GM06990 (cell line): ENCODE data around the gene MTG1.
"Not testable (repeated sequence)": the region's sequence is repeated elsewhere in the genome, so short reads cannot be mapped to it uniquely, and the experiment has no call there.

Experiments used
- DNase-seq: peaks from one replicate; pipeline ENCODE4 v3.0.0-alpha.2; 2011; ENCODE audit not compliant: insufficient read length; ENCODE audit errors: extremely low read depth
- H3K27me3 ChIP-seq: replicated peaks from 2 replicates; pipeline ENCODE4 v1.6.0; 2011; ENCODE audit warnings: low read length; ENCODE audit not compliant: control insufficient read depth, insufficient read depth
- H3K36me3 ChIP-seq: 2 replicates; pipeline ENCODE4 v1.5.1; 2011; ENCODE audit warnings: low read length; ENCODE audit not compliant: control insufficient read depth, insufficient read depth
- H3K4me3 ChIP-seq: replicated peaks from 2 replicates; pipeline ENCODE4 v1.5.1; 2011; ENCODE audit warnings: low read depth, mild to moderate bottlenecking, control low read depth, low read length
- CTCF ChIP-seq: IDR thresholded peaks from 2 replicates; pipeline ENCODE4 v1.5.1; 2011; ENCODE audit warnings: low read length, control low read depth, mild to moderate bottlenecking, inconsistent platforms; ENCODE audit not compliant: insufficient read depth, poor library complexity, severe bottlenecking

MTG1 gene

GRCh38 chr10:133412381-133412711 lies 18.4 kb downstream of the MTG1 start:
- TF ChIP-seq CTCF: no peak
- Histone ChIP-seq H3K36me3 (no peaks in the 10 kb centered on the region; the same call in none of the 2 replicates), H3K27me3 (no peaks in the 10 kb centered on the region), H3K4me3 (no peak overlapping the region)
- no peak for DNase-seq

- H3K27me3 ChIP-seq, DNase-seq, H3K36me3 ChIP-seq, H3K4me3 ChIP-seq: not testable (repeated sequence)
Observed at GRCh38 chr10:133414401-133414800, 20.4 kb downstream of the MTG1 start.

GRCh38 chr10:133415752-133416151 lies 21.8 kb downstream of the MTG1 start:
- Histone ChIP-seq H3K27me3 (no peaks in the 10 kb centered on the region), H3K4me3 (no peak overlapping the region), H3K36me3 (peaks cover 9% of the 10 kb centered on the region)
- TF ChIP-seq CTCF: no peak
- no peak for DNase-seq

GRCh38 chr10:133418289-133418993 lies 24.5 kb downstream of the MTG1 start:
- H3K4me3 ChIP-seq: no peak overlapping the region
- H3K27me3 ChIP-seq: no peaks in the 10 kb centered on the region
- no peak for DNase-seq
- no peak for TF ChIP-seq CTCF
- peaks cover 9% of the 10 kb centered on the region for H3K36me3 ChIP-seq

GRCh38 chr10:133419211-133419950 lies 25.4 kb downstream of the MTG1 start:
- DNase-seq: no peak
- TF ChIP-seq CTCF: no peak
- Histone ChIP-seq H3K27me3 (no peaks in the 10 kb centered on the region), H3K36me3 (peaks cover 9% of the 10 kb centered on the region), H3K4me3 (no peak overlapping the region)

GRCh38 chr10:133420028-133420427 lies 26.1 kb downstream of the MTG1 start:
- no peak overlapping the region for H3K4me3 ChIP-seq
- peaks cover 9% of the 10 kb centered on the region for H3K36me3 ChIP-seq
- no peak for TF ChIP-seq CTCF
- H3K27me3 ChIP-seq: no peaks in the 10 kb centered on the region
- DNase-seq: no peak
